Left lung (tissue), 10 donors: ENCODE data around the gene RAI1. TPM values are rescaled to one million over a fixed set of nuclear protein-coding genes. Genes with fewer than 3 reads are reported as not detected.

Source experiments
- ATAC-seq: fragments of 200-7000 bp; cut with Tn5 transposase; one replicate; pipeline ENCODE4 v1.9.1; 2020; ENCODE audit warnings: moderate library complexity
- DNase-seq, 4 donors: peaks; one replicate each; pipeline ENCODE4 v3.0.0-alpha.2; 2013 to 2020
- H3K27ac ChIP-seq, 2 donors: fragments of 200-600 bp; sonication (generic) in 1 of 2; one replicate each; pipeline versions ENCODE4 v1.5.0 to v1.8.0; 2020 to 2021
- H3K27me3 ChIP-seq, 2 donors: fragments of 200-600 bp; sonication (generic) in 1 of 2; one replicate each; pipeline versions ENCODE4 v1.5.0 to v1.8.0; 2020 to 2021
- H3K36me3 ChIP-seq, 2 donors: fragments of 200-600 bp; sonication (generic) in 1 of 2; one replicate each; pipeline versions ENCODE4 v1.5.0 to v1.8.0; 2020 to 2021
- H3K4me1 ChIP-seq, 2 donors: fragments of 200-600 bp; one replicate each; pipeline ENCODE4 v1.8.0; 2021
- H3K4me3 ChIP-seq, 2 donors: fragments of 200-600 bp; sonication (generic) in 1 of 2; one replicate each; pipeline versions ENCODE4 v1.5.0 to v1.8.0; 2020 to 2021; ENCODE audit warnings: mild to moderate bottlenecking in 1 of 2
- H3K9me3 ChIP-seq, 2 donors: fragments of 200-600 bp; sonication (generic) in 1 of 2; one replicate each; pipeline versions ENCODE4 v1.5.0 to v1.8.0; 2020 to 2021
- CTCF ChIP-seq, 2 donors: fragments of 200-600 bp; sonication (generic) in 1 of 2; IDR thresholded peaks; one replicate each; pipeline versions ENCODE4 v1.5.0 to v1.8.0; 2021; ENCODE audit warnings: antibody characterized with exemption in 2 of 2
- intact Hi-C, 2 donors: fragments of 100-400 bp; cut with DNase I; formaldehyde crosslinking; loops; one replicate each; pipeline versions ENCODE4 v1.11.2 to v1.14.2; 2022
- polyA plus RNA-seq, 6 donors: library from polyadenylated mRNA; unstranded; fragments of 120-200 nt; gene quantifications; one replicate each; pipeline ENCODE4 v1.2.1, GENCODE V29; 2013; ENCODE audit not compliant: insufficient read length in 6 of 6
- total RNA-seq, 2 donors: library from RNA; stranded (reverse); fragmentation: NEBNext Ultra II Directional; extraction: Animal tissue kit (Norgen Biotek cat#: 25700); gene quantifications; one replicate each; pipeline ENCODE4 v1.2.1, GENCODE V29; 2021
- donor health status: DM: no; HTN: yes; CAD: no.
- donor health status: DM: no; HTN: no; CAD: no.

Gene RAI1
- total and polyA plus RNA-seq, 8 donors: 28.8 to 43.8 (median 34.7) TPM

DNA sequence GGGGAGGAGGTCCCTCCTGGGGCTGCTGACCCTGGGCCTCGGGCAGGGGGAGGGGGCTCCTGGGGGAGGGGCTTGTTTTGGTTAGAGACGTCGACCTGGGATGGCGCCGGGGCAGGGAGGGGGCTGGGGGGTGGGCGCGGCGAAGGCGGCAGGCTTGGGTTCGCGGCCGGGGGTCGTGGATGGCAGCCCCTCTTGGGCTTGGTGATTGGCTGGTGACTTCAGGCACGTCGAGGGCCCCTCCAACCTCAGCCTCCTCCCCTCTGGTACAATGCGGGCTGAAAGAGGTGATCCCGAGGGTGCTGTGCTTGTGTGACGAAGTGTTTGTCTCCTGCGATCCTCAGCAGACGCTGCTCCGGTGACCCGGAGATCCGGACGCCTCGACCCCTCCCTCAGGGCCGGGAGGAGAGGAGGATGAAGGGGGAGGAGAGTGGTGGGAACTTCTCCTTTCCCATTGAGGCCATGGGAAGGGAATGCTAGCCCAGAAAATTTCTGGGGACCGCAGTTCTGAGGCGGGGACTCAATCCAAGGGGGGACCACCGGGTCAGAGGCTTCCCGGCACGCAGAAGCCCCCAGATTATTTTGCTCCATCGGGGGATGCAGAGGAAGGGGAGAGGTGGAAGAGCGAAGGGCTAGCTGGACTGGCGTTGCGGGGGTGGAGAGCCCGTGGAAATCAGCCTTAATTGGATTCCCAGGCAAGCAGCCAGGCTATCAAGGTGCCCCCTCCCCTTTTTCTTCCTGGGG lies 43.9 kb downstream of the RAI1 start:
- ATAC-seq: no peak
- Histone ChIP-seq H3K4me3 (peak overlapping the region in 1 of 2 donors; percentile 46), H3K27ac (peak overlapping the region in 1 of 2 donors; percentile 37), H3K36me3 (no peaks in the 10 kb centered on the region), H3K9me3 (no peaks in the 10 kb centered on the region), H3K4me1 (peaks cover 7 to 77% of the 10 kb centered on the region in 2 donors), H3K27me3 (peaks cover 0 to 38% of the 10 kb centered on the region in 2 donors)
- TF ChIP-seq CTCF (IDR thresholded peaks at IDR 0.05): no peak
- intact Hi-C loops: no loop called here
- DNase-seq: no peak

- DNase-seq (no peak), ATAC-seq (no peak)
- Histone ChIP-seq H3K9me3 (no peaks in the 10 kb centered on the region), H3K27me3 (peaks cover 0 to 38% of the 10 kb centered on the region in 2 donors), H3K4me1 (peaks cover 7 to 77% of the 10 kb centered on the region in 2 donors), H3K36me3 (no peaks in the 10 kb centered on the region), H3K4me3 (no peak overlapping the region), H3K27ac (peak overlapping the region; percentile 26 to 37)
- intact Hi-C loops: no loop called here
- TF ChIP-seq CTCF (IDR thresholded peaks at IDR 0.05): no peak
Measured at GRCh38 chr17:17725752-17726457, 44.6 kb downstream of the RAI1 start.

GRCh38 chr17:17726458-17727060 lies 45.3 kb downstream of the RAI1 start:
- DNase-seq: no peak
- H3K27ac ChIP-seq: peak overlapping the region; percentile 26 to 37
- ATAC-seq: no peak
- TF ChIP-seq CTCF (IDR thresholded peaks at IDR 0.05): no peak
- H3K9me3 ChIP-seq: no peaks in the 10 kb centered on the region
- peaks cover 7 to 77% of the 10 kb centered on the region in 2 donors for H3K4me1 ChIP-seq
- intact Hi-C loops: no loop called here
- H3K27me3 ChIP-seq: peaks cover 0 to 37% of the 10 kb centered on the region in 2 donors
- H3K4me3 ChIP-seq: no peak overlapping the region
- H3K36me3 ChIP-seq: no peaks in the 10 kb centered on the region

DNA sequence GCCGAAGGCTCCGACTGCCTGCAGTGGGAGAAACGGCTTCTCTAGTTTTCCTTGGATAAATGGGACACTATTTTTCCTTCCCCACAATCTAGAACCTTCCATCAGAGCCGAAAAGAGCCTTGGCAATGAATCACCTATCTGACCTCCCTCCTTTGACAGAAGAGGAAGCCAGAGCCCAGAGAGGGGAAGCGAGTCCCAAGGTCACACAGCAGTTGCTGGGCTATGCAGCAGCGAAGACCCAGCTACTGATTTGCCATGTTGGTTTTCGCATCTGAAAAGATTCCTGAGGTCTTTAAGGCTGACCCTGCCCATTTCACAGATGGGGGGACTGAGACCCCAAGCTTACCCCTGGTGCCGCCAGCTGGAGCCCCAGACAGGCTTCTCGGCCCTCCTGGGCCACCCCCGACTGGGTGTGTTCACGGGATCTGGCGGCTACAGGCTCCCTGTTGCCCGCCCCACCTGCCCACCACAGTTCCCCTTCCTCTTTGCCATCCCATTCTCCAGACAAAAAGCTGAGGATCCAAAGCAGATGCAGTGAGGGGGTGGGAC lies 45.9 kb downstream of the RAI1 start:
- intact Hi-C loops: no loop called here
- peaks cover 0 to 31% of the 10 kb centered on the region in 2 donors for H3K27me3 ChIP-seq
- H3K9me3 ChIP-seq: no peaks in the 10 kb centered on the region
- no peak overlapping the region for H3K27ac ChIP-seq
- H3K36me3 ChIP-seq: no peaks in the 10 kb centered on the region
- TF ChIP-seq CTCF (IDR thresholded peaks at IDR 0.05): no peak
- peaks cover 7 to 74% of the 10 kb centered on the region in 2 donors for H3K4me1 ChIP-seq
- no peak for DNase-seq
- ATAC-seq: no peak
- H3K4me3 ChIP-seq: no peak overlapping the region

DNA sequence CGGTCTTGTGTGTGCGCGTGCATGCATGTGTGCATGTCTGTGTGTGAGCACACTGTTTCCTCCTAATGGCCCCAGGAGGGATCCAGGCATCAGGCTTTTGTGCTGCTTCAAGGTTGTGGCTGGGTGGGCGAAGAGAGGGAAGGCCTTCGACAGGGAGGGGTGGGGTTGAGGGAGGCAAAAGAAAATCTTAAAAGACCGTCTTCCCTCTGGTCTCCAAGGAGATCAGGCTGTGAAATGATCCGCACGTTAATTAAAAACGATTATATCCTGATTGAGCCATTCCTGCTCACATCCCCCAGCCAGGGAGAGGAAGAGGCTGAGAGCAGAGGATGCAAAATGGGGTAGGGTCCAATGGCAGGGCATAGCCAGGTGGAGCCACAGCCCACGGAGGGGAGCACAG lies 46.9 kb downstream of the RAI1 start:
- Histone ChIP-seq H3K27me3 (peaks cover 0 to 21% of the 10 kb centered on the region in 2 donors), H3K9me3 (no peaks in the 10 kb centered on the region), H3K4me3 (no peak overlapping the region), H3K36me3 (peaks cover 0 to 4% of the 10 kb centered on the region in 2 donors), H3K4me1 (peaks cover 7 to 70% of the 10 kb centered on the region in 2 donors), H3K27ac (no peak overlapping the region)
- intact Hi-C loops: no loop called here
- ATAC-seq: no peak
- TF ChIP-seq CTCF (IDR thresholded peaks at IDR 0.05): no peak
- no peak for DNase-seq
